H9 (cell line): ENCODE measurements around the gene EPN1. TPM values are rescaled to one million over a fixed set of nuclear protein-coding genes. Genes with fewer than 3 reads are reported as not detected.

ENCODE experiments used
- DNase-seq: peaks from one replicate; pipeline ENCODE4 v3.0.0-alpha.2; 2017
- H2AFZ ChIP-seq: one replicate; pipeline ENCODE4 v1.6.1; 2013; ENCODE audit warnings: mild to moderate bottlenecking, low read length, control low read depth, moderate library complexity
- H2AK5ac ChIP-seq: 2 replicates; pipeline ENCODE4 v1.6.1; 2013; ENCODE audit warnings: low read length, control low read depth, mixed read lengths; ENCODE audit not compliant: insufficient read length
- H2BK120ac ChIP-seq: one replicate; pipeline ENCODE4 v1.6.1; 2013; ENCODE audit warnings: low read depth, mild to moderate bottlenecking, low read length, control low read depth, inconsistent platforms; ENCODE audit not compliant: poor library complexity, severe bottlenecking
- H2BK12ac ChIP-seq: 2 replicates; pipeline ENCODE4 v1.6.1; 2013; ENCODE audit warnings: low read length, control low read depth, mixed read lengths, low read depth; ENCODE audit not compliant: insufficient read length
- H2BK15ac ChIP-seq: 2 replicates; pipeline ENCODE4 v1.6.1; 2013; ENCODE audit warnings: low read depth, low read length, control low read depth
- H2BK20ac ChIP-seq: one replicate; pipeline ENCODE4 v1.6.1; 2013; ENCODE audit warnings: low read depth, mild to moderate bottlenecking, low read length, control low read depth, inconsistent platforms; ENCODE audit not compliant: poor library complexity, severe bottlenecking
- H2BK5ac ChIP-seq: 2 replicates; pipeline ENCODE4 v1.6.1; 2013; ENCODE audit warnings: low read length, control low read depth, mixed read lengths; ENCODE audit not compliant: insufficient read length
- H3K14ac ChIP-seq: 2 replicates; pipeline ENCODE4 v1.6.1; 2013; ENCODE audit warnings: low read length, control low read depth; ENCODE audit not compliant: insufficient read depth
- H3K18ac ChIP-seq: 2 replicates; pipeline ENCODE4 v1.6.1; 2013; ENCODE audit warnings: low read depth, mild to moderate bottlenecking, mixed read lengths, low read length, control low read depth; ENCODE audit not compliant: insufficient read length
- H3K23ac ChIP-seq: 2 replicates; pipeline ENCODE4 v1.6.1; 2013; ENCODE audit warnings: low read length, control low read depth, mixed read lengths, low read depth; ENCODE audit not compliant: insufficient read length
- H3K23me2 ChIP-seq: 2 replicates; pipeline ENCODE4 v1.6.1; 2013; ENCODE audit warnings: low read depth, mild to moderate bottlenecking, mixed read lengths, low read length, control low read depth; ENCODE audit not compliant: insufficient read length, poor library complexity, severe bottlenecking
- H3K27ac ChIP-seq: 2 replicates; pipeline ENCODE4 v1.5.1; 2013; ENCODE audit warnings: low read length, control low read depth, mixed read lengths, low read depth; ENCODE audit not compliant: insufficient read length
- H3K27me3 ChIP-seq: 2 replicates; pipeline ENCODE4 v1.6.1; 2013; ENCODE audit warnings: low read length, control low read depth, inconsistent platforms; ENCODE audit not compliant: insufficient read depth
- H3K4ac ChIP-seq: 2 replicates; pipeline ENCODE4 v1.6.1; 2013; ENCODE audit warnings: low read depth, mild to moderate bottlenecking, control low read depth, inconsistent platforms, low read length, moderate library complexity
- H3K4me1 ChIP-seq: 2 replicates; pipeline ENCODE4 v1.6.1; 2013; ENCODE audit warnings: low read length, control low read depth, inconsistent platforms; ENCODE audit not compliant: insufficient read depth
- H3K4me2 ChIP-seq: 2 replicates; pipeline ENCODE4 v1.6.1; 2013; ENCODE audit warnings: low read length, control low read depth, mixed read lengths; ENCODE audit not compliant: insufficient read length, insufficient read depth
- H3K56ac ChIP-seq: 2 replicates; pipeline ENCODE4 v1.6.1; 2013; ENCODE audit warnings: low read depth, mild to moderate bottlenecking, mixed read lengths, low read length, control low read depth; ENCODE audit not compliant: insufficient read length
- H3K79me1 ChIP-seq: 2 replicates; pipeline ENCODE4 v1.6.1; 2013; ENCODE audit warnings: low read depth, mild to moderate bottlenecking, moderate library complexity, low read length, control low read depth, inconsistent platforms; ENCODE audit not compliant: insufficient read depth, poor library complexity, severe bottlenecking
- H3K79me2 ChIP-seq: 2 replicates; pipeline ENCODE4 v1.6.1; 2013; ENCODE audit warnings: low read length, control low read depth, inconsistent platforms; ENCODE audit not compliant: insufficient read depth
- H3K9ac ChIP-seq: 2 replicates; pipeline ENCODE4 v1.6.1; 2013; ENCODE audit warnings: low read length, control low read depth, mixed read lengths; ENCODE audit not compliant: insufficient read length; ENCODE audit errors: extremely low read depth
- H3K9me3 ChIP-seq: one replicate; pipeline ENCODE4 v1.6.1; 2013; ENCODE audit warnings: low read depth, low read length, inconsistent platforms; ENCODE audit not compliant: control insufficient read depth
- H3T11ph ChIP-seq: one replicate; pipeline ENCODE4 v1.6.1; 2013; ENCODE audit warnings: mild to moderate bottlenecking, low read length, control low read depth, inconsistent platforms
- H4K20me1 ChIP-seq: one replicate; pipeline ENCODE4 v1.6.1; 2013; ENCODE audit not compliant: control insufficient read depth, insufficient read length, insufficient read depth
- H4K5ac ChIP-seq: 2 replicates; pipeline ENCODE4 v1.6.1; 2013; ENCODE audit warnings: low read depth, mild to moderate bottlenecking, mixed read lengths, low read length, control low read depth; ENCODE audit not compliant: insufficient read length
- H4K8ac ChIP-seq: replicated peaks from 2 replicates; pipeline ENCODE4 v1.6.1; 2013; ENCODE audit warnings: low read length, control low read depth, mixed read lengths, low read depth; ENCODE audit not compliant: insufficient read length
- H4K91ac ChIP-seq: 2 replicates; pipeline ENCODE4 v1.6.1; 2013; ENCODE audit warnings: low read depth, mild to moderate bottlenecking, moderate library complexity, mixed read lengths, low read length, control low read depth; ENCODE audit not compliant: insufficient read length
- H3K27ac Mint-ChIP-seq, 3 experiments: 2 replicates in 2 of 3; 3 replicates in 1 of 3; pipeline ENCODE4 v1.8.0; 2020 to 2021; ENCODE audit warnings: mixed read lengths in 3 of 3, mild to moderate bottlenecking in 1 of 3, moderate library complexity in 1 of 3
- H3K27me3 Mint-ChIP-seq: 2 replicates; pipeline ENCODE4 v1.8.0; 2021; ENCODE audit warnings: low read depth, mild to moderate bottlenecking, moderate library complexity, mixed read lengths
- H3K36me3 Mint-ChIP-seq, 3 experiments: 2 replicates in 2 of 3; 3 replicates in 1 of 3; pipeline ENCODE4 v1.8.0; 2020 to 2021; ENCODE audit warnings: low read depth in 3 of 3, mixed read lengths in 3 of 3; ENCODE audit not compliant: insufficient read depth in 1 of 3
- H3K4me1 Mint-ChIP-seq, 2 experiments: 2 replicates each; pipeline ENCODE4 v1.8.0; 2020; ENCODE audit warnings: mixed read lengths in 2 of 2
- H3K4me3 Mint-ChIP-seq, 2 experiments: 2 replicates in 1 of 2; 3 replicates in 1 of 2; pipeline ENCODE4 v1.8.0; 2020 to 2021; ENCODE audit warnings: mild to moderate bottlenecking in 2 of 2, mixed read lengths in 2 of 2, moderate library complexity in 1 of 2
- H3K9me3 Mint-ChIP-seq, 2 experiments: 2 replicates in 1 of 2; 3 replicates in 1 of 2; pipeline ENCODE4 v1.8.0; 2020; ENCODE audit warnings: mild to moderate bottlenecking in 2 of 2, mixed read lengths in 2 of 2, moderate library complexity in 1 of 2
- WGBS: extraction: QIAGEN DNeasy Blood & Tissue Kit; methylation state at CpG from one replicate; pipeline ENCODE4 v1.1.7; 2013; ENCODE audit warnings: missing lambda C conversion rate, low lambda C conversion rate, mixed read lengths; ENCODE audit not compliant: insufficient read length; ENCODE audit errors: extremely low coverage; 5-methylcytosine and 5-hydroxymethylcytosine counted together
- total RNA-seq: library from RNA; stranded (reverse); gene quantifications from 2 replicates; pipeline ENCODE4 v1.2.1, GENCODE V29; 2021
- TF ChIP-seq, protein P1 (sequence below): fragments of 200-600 bp; sonication (generic); conservative IDR thresholded peaks from 3 replicates; pipeline ENCODE4 v1.8.0; 2021; ENCODE audit warnings: antibody characterized with exemption, mild to moderate bottlenecking

Gene EPN1
- total RNA-seq, 1 experiment from 2014 or later, result 159 TPM

DNA sequence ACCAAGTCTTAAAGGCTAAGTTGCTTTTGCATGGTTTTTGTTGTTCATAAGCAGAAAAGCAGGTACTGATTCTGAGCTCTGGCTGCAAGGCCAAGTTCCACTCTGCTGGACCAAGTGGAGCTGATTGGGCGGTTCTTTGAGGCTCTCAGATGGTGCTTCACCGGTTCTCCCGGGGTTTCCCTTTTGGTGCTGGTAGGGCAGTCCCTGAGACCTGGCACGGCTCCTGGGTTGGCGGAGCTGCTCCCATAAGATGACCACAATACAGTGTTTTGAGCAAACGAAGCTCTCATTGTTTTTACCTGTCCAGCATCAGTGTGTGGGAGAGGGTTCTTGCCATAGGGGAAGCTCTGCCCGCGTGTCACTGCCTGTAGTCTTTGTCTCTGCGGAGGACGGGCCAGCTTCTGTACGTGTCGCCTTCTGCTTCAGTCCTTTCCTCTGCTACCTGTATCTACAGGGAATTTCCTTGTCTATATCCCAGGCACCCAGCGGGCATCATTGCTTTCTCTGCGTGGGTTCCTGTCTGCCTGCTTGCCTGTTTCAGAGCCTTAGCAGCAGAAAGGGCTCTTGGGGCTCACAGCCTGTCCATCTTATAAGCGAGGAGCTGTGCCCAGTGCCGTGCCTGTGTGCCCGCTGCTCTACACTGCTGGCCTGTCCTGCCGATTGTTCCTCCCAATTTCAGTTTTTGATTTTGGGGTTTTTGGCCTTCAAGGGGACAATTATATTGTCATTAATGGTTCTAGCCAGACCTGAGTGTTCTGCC, 17.9 kb upstream of the EPN1 start:
- DNase-seq, result no peak
- H2AFZ ChIP-seq, result no peak overlapping the region
- peak overlapping the region; percentile 63 for H3K9ac ChIP-seq
- H4K5ac ChIP-seq, result no peak overlapping the region
- peaks cover 25 to 31% of the 10 kb centered on the region in 2 experiments for H3K4me1 Mint-ChIP-seq
- no peak overlapping the region for H3K23ac ChIP-seq
- H3K27me3 Mint-ChIP-seq, result no peaks in the 10 kb centered on the region; the same call in 1 of the 2 replicates
- H4K91ac ChIP-seq, result no peak overlapping the region
- H4K20me1 ChIP-seq, result peaks cover 4% of the 10 kb centered on the region
- no peaks in the 10 kb centered on the region for H3K9me3 ChIP-seq
- H3K27me3 ChIP-seq, result no peaks in the 10 kb centered on the region
- peak overlapping the region; percentile 3 to 76 (median 15); a peak in 5 of 7 replicates for H3K27ac Mint-ChIP-seq
- peak overlapping the region; percentile 93 to 94 for H3K4me3 Mint-ChIP-seq
- H2BK120ac ChIP-seq, result no peak overlapping the region
- no peak overlapping the region for H3K27ac ChIP-seq
- H3K36me3 Mint-ChIP-seq, result peaks cover 28 to 60% (median 43%) of the 10 kb centered on the region in 3 experiments
- H2AK5ac ChIP-seq, result no peak overlapping the region
- H3K4ac ChIP-seq, result no peak overlapping the region
- H4K8ac ChIP-seq, result no peak overlapping the region
- H3K18ac ChIP-seq, result no peak overlapping the region
- no peak overlapping the region for H2BK12ac ChIP-seq
- H3T11ph ChIP-seq, result no peak overlapping the region
- H3K23me2 ChIP-seq, result peaks cover 22% of the 10 kb centered on the region
- H2BK20ac ChIP-seq, result no peak overlapping the region
- peaks cover 0 to 3% of the 10 kb centered on the region in 2 experiments; a peak in 2 of 5 replicates for H3K9me3 Mint-ChIP-seq
- H2BK15ac ChIP-seq, result no peak overlapping the region
- H3K14ac ChIP-seq, result no peak overlapping the region
- H3K79me1 ChIP-seq, result no peaks in the 10 kb centered on the region
- peak overlapping the region; percentile 98 for H3K4me2 ChIP-seq
- peaks cover 7% of the 10 kb centered on the region; the same call in 1 of the 2 replicates for H3K4me1 ChIP-seq
- no CpG with 5 or more reads among the region's 18 CpGs for WGBS
- H3K56ac ChIP-seq, result no peak overlapping the region
- TF ChIP-seq, protein P1, sequence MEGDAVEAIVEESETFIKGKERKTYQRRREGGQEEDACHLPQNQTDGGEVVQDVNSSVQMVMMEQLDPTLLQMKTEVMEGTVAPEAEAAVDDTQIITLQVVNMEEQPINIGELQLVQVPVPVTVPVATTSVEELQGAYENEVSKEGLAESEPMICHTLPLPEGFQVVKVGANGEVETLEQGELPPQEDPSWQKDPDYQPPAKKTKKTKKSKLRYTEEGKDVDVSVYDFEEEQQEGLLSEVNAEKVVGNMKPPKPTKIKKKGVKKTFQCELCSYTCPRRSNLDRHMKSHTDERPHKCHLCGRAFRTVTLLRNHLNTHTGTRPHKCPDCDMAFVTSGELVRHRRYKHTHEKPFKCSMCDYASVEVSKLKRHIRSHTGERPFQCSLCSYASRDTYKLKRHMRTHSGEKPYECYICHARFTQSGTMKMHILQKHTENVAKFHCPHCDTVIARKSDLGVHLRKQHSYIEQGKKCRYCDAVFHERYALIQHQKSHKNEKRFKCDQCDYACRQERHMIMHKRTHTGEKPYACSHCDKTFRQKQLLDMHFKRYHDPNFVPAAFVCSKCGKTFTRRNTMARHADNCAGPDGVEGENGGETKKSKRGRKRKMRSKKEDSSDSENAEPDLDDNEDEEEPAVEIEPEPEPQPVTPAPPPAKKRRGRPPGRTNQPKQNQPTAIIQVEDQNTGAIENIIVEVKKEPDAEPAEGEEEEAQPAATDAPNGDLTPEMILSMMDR, result no peak
- no peak overlapping the region for H2BK5ac ChIP-seq
- H3K79me2 ChIP-seq, result peaks cover 45% of the 10 kb centered on the region
